Activated B cell treated with CpG ODN at 0.5 μM for 24 hours (primary cell): ENCODE measurements around the gene PDLIM1. TPM values are rescaled to one million over a fixed set of nuclear protein-coding genes. Genes with fewer than 3 reads are reported as not detected.

Experiments used
- ATAC-seq: fragments of 200-7000 bp; cut with Tn5 transposase; one replicate; pipeline ENCODE4 v1.10.0; 2021; ENCODE audit warnings: low read depth, mild to moderate bottlenecking, moderate library complexity
- CTCF ChIA-PET: fragments of 350-600 bp; sonication (Branson Sonifier 250); formaldehyde crosslinking; loops from one replicate; lab custom pipeline; 2021; ENCODE audit warnings: antibody characterized with exemption; lab: Charles Lee
- POLR2A ChIA-PET: fragments of 350-600 bp; sonication (Branson Sonifier 250); formaldehyde crosslinking; loops from one replicate; lab custom pipeline; 2021; ENCODE audit warnings: antibody characterized with exemption; lab: Charles Lee
- DNase-seq: peaks from one replicate; pipeline ENCODE4 v3.0.0; 2022
- H3K27ac Mint-ChIP-seq: one replicate; pipeline ENCODE4 v1.8.0; 2020; ENCODE audit warnings: mixed read lengths
- H3K27me3 Mint-ChIP-seq: one replicate; pipeline ENCODE4 v1.8.0; 2021; ENCODE audit warnings: mixed read lengths
- H3K36me3 Mint-ChIP-seq: one replicate; pipeline ENCODE4 v1.8.0; 2021; ENCODE audit warnings: low read depth, mixed read lengths
- H3K4me1 Mint-ChIP-seq: one replicate; pipeline ENCODE4 v1.8.0; 2021; ENCODE audit warnings: mixed read lengths
- H3K4me3 Mint-ChIP-seq: one replicate; pipeline ENCODE4 v1.8.0; 2020; ENCODE audit warnings: mild to moderate bottlenecking, mixed read lengths
- H3K9me3 Mint-ChIP-seq: one replicate; pipeline ENCODE4 v1.8.0; 2020; ENCODE audit warnings: mixed read lengths
- CTCF ChIP-seq: fragments of 200-600 bp; IDR thresholded peaks from one replicate; pipeline ENCODE4 v1.8.0; 2022; ENCODE audit warnings: antibody characterized with exemption, mild to moderate bottlenecking
- intact Hi-C: fragments of 100-400 bp; cut with micrococcal nuclease; formaldehyde crosslinking; loops from one replicate; pipeline ENCODE4 v1.15.1; 2024
- total RNA-seq: library from RNA; stranded (reverse); gene quantifications from 2 replicates; pipeline ENCODE4 v1.2.3, GENCODE V29; 2022

The PDLIM1 gene
- total RNA-seq, 1 donor from 2014 or later: 141 TPM

DNA sequence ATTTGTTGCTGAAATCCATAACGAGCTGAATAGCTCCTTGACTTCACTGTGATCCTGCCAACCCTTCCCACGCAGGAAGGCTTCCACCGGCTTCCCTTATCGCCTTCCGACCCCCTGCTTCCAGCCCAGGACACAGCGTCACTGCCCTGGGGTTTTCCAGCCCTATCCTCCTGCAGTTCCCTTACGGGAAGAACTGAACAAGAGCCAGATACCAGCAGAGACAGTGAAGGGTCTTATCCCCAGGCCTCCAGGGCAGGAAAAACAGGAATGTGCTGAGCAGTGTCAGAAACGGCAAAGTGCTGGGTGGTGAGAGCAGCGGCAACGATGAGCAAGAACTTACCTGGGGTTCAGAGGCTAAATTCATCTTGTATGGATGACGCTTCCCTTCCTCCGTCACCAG is 22.4 kb downstream of the PDLIM1 start:
- ATAC-seq: no peak
- no peak overlapping the region for H3K4me3 Mint-ChIP-seq
- CTCF ChIA-PET: no interaction called here
- H3K4me1 Mint-ChIP-seq: peaks cover 42% of the 10 kb centered on the region
- peaks cover 55% of the 10 kb centered on the region for H3K36me3 Mint-ChIP-seq
- intact Hi-C loops: no loop called here
- POLR2A ChIA-PET: no interaction called here
- H3K27ac Mint-ChIP-seq: peak overlapping the region; percentile 41
- H3K9me3 Mint-ChIP-seq: no peaks in the 10 kb centered on the region
- TF ChIP-seq CTCF: no peak
- DNase-seq: no peak
- no peaks in the 10 kb centered on the region for H3K27me3 Mint-ChIP-seq

DNA sequence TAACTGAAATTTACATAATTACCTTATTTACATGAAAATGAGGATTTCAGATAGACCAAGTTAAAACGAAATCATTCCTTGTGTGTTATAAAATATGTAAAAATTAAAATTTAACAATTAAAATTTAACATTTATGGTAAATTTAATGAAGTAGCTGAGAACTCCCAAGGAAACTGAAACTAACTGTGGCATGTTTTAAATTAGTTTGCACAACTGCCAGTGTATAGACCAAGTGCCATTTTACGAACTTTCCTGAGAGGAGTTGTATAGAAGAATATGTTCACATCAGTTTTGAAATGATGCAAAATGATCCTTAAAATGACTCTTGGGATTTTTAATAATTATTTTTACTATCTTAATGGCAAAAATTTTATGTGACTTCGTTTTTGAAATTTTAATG is 23.6 kb downstream of the PDLIM1 start:
- H3K27me3 Mint-ChIP-seq: no peaks in the 10 kb centered on the region
- intact Hi-C loops: loop anchor here (2.0 kb wide), 1 partner anchor 20 kb away; no protein-coding TSS in a partner anchor
- no peak overlapping the region for H3K4me3 Mint-ChIP-seq
- DNase-seq (no peak), ATAC-seq (no peak)
- CTCF ChIA-PET: interaction anchor here (1.9 kb wide), 1 partner anchor 95 kb away, joined by 5 read pairs; no protein-coding TSS in a partner anchor
- H3K27ac Mint-ChIP-seq: no peak overlapping the region
- peaks cover 63% of the 10 kb centered on the region for H3K36me3 Mint-ChIP-seq
- peaks cover 52% of the 10 kb centered on the region for H3K4me1 Mint-ChIP-seq
- H3K9me3 Mint-ChIP-seq: no peaks in the 10 kb centered on the region
- no peak for TF ChIP-seq CTCF
- POLR2A ChIA-PET: interaction anchor here (1.6 kb wide), 1 partner anchor 23 kb away, joined by 3 read pairs; the partner anchor contains the start of gene PDLIM1

DNA sequence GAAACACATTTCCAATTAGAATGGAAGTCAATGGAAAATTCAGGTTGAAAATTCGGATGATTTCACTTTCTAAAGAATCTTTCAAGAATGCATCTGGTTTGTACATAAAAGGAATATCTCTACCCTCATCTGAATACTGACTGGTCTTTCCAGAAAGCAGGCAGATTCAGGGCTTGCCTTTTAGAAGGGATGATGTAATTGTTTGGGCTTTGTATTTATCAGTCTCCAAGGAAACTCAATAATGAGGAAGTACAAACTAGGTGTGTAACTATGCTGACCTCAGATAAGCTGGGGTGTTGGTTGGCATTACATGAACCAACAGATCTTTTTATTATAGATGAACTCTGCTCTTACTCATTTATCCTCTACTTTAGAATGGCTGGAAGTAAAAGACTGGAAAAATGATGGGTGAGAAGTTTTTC is 24.1 kb downstream of the PDLIM1 start:
- intact Hi-C loops: loop anchor here (1.0 to 2.0 kb wide), 3 partner anchors 20 to 29 kb away; no protein-coding TSS in a partner anchor
- ChIA-PET CTCF (interaction anchor here (1.9 kb wide), 1 partner anchor 96 kb away, joined by 5 read pairs; no protein-coding TSS in a partner anchor), POLR2A (interaction anchor here (1.3 to 1.6 kb wide), 2 partner anchors 19 to 24 kb away, joined by 3 read pairs; partner anchors contain the start of gene PDLIM1)
- Mint-ChIP-seq H3K4me3 (peak overlapping the region; percentile 2), H3K36me3 (peaks cover 66% of the 10 kb centered on the region), H3K27me3 (no peaks in the 10 kb centered on the region), H3K9me3 (no peaks in the 10 kb centered on the region), H3K27ac (peak overlapping the region; percentile 83), H3K4me1 (peaks cover 56% of the 10 kb centered on the region)
- no peak for TF ChIP-seq CTCF
- DNase-seq: no peak
- peak; percentile 80 for ATAC-seq

- TF ChIP-seq CTCF: no peak
- DNase-seq: no peak
- Mint-ChIP-seq H3K27me3 (no peaks in the 10 kb centered on the region), H3K36me3 (peaks cover 68% of the 10 kb centered on the region), H3K27ac (no peak overlapping the region), H3K4me1 (peaks cover 56% of the 10 kb centered on the region), H3K9me3 (no peaks in the 10 kb centered on the region), H3K4me3 (no peak overlapping the region)
- CTCF ChIA-PET: interaction anchor here (0.6 to 1.9 kb wide), 2 partner anchors 97 to 99 kb away, joined by 3 to 5 read pairs; no protein-coding TSS in a partner anchor
- intact Hi-C loops: no loop called here
- POLR2A ChIA-PET: interaction anchor here (0.6 to 1.6 kb wide), 6 partner anchors 10 to 30 kb away, joined by 3 to 8 read pairs (median 3); partner anchors contain the start of gene PDLIM1
- ATAC-seq: no peak
Measured at GRCh38 chr10:95265572-95265971, 25.2 kb downstream of the PDLIM1 start.

DNA sequence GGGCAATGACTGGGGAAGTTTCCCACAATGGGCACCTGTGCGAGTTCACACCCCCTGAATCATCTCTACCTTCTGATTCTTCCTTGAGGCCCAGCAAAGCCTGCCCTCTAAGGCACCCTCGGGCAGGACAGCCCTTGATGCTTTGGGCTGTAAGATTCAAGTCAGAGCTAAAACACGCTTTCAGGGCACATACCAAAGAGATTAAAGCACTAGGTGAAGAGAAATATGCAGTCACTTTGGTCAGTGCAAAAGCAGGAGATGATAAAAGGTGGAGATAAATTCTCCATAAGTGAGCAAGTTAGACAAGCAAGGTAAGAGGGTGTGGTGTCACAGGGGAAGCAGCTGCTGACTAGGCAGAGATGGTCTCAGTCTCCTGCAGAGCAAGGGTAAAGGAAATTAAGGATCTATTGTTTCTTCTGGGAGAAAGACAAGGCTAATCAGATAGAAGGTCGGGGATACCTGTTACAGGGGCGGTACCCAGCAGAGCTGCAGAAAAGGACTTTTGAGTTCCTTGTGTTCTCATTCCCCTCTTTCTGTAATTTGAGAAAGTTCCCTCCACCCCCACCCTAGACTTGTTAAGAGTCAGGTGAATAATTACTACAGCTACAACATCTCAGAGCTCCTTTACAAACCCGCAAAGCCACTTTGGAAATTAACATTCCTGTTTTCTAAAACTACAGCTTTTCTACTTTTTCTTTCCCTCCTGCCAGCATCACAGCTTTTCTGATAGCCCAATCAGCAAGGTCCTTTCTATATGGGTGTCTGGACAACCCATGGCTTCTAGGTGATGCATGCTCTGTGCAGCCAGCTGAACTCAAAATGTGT is 26.4 kb downstream of the PDLIM1 start:
- H3K27ac Mint-ChIP-seq: peak overlapping the region; percentile 74

More for the DNA sequence above, 26.4 kb downstream of the PDLIM1 start:
- H3K36me3 Mint-ChIP-seq: peaks cover 70% of the 10 kb centered on the region
- ATAC-seq (no peak), DNase-seq (no peak)
- no peak overlapping the region for H3K4me3 Mint-ChIP-seq
- intact Hi-C loops: no loop called here
- CTCF ChIA-PET: interaction anchor here (1.1 to 2.1 kb wide), 3 partner anchors 18 to 98 kb away, joined by 3 to 9 read pairs (median 6); no protein-coding TSS in a partner anchor
- TF ChIP-seq CTCF: no peak
- no peaks in the 10 kb centered on the region for H3K9me3 Mint-ChIP-seq
- no peaks in the 10 kb centered on the region for H3K27me3 Mint-ChIP-seq
- POLR2A ChIA-PET: interaction anchor here (0.6 to 1.5 kb wide), 4 partner anchors 10 to 94 kb away, joined by 3 to 4 read pairs (median 4); no protein-coding TSS in a partner anchor
- H3K4me1 Mint-ChIP-seq: peaks cover 56% of the 10 kb centered on the region
